Cerebellar cortex (tissue), 1 donor: ENCODE measurements around the gene CIAO1.
"Not testable (repeated sequence)": the region's sequence is repeated elsewhere in the genome, so short reads cannot be mapped to it uniquely, and the experiment has no call there.

ENCODE experiments used
- DNase-seq: peaks from one replicate; pipeline ENCODE4 v3.0.0-alpha.2; 2015; ENCODE audit warnings: low spot score

CIAO1 gene

GRCh38 chr2:96250188-96250587, 15.8 kb upstream of the CIAO1 start:
- DNase-seq, result no peak

GRCh38 chr2:96251721-96252292, 14.2 kb upstream of the CIAO1 start:
- peak; percentile 74 for DNase-seq

GRCh38 chr2:96252526-96252925, 13.5 kb upstream of the CIAO1 start:
- DNase-seq, result no peak

- no peak for DNase-seq
Measured at GRCh38 chr2:96253006-96253405, 13.0 kb upstream of the CIAO1 start.

- peak; percentile 34 for DNase-seq
Measured at GRCh38 chr2:96254571-96254970, 11.5 kb upstream of the CIAO1 start.

GRCh38 chr2:96256611-96257113, 9.4 kb upstream of the CIAO1 start:
- no peak for DNase-seq

GRCh38 chr2:96257744-96258143, 8.3 kb upstream of the CIAO1 start:
- DNase-seq, result not testable (repeated sequence)

GRCh38 chr2:96258166-96259022, 7.6 kb upstream of the CIAO1 start:
- DNase-seq, result peak; percentile 46

GRCh38 chr2:96259497-96259921, 6.5 kb upstream of the CIAO1 start:
- DNase-seq, result no peak

- peak; percentile 70 for DNase-seq
Measured at GRCh38 chr2:96260387-96261260, 5.4 kb upstream of the CIAO1 start.

- DNase-seq, result no peak
Measured at GRCh38 chr2:96261328-96262003, 4.6 kb upstream of the CIAO1 start.

GRCh38 chr2:96262306-96262705, 3.7 kb upstream of the CIAO1 start:
- no peak for DNase-seq

- no peak for DNase-seq
Measured at GRCh38 chr2:96264086-96264485, 1.9 kb upstream of the CIAO1 start.

- DNase-seq, result peak; percentile 50
Measured at GRCh38 chr2:96264656-96265348, 1.2 kb upstream of the CIAO1 start.

GRCh38 chr2:96265349-96265839, 631 bp upstream of the CIAO1 start:
- DNase-seq, result peak; percentile 49

- DNase-seq, result peak; percentile 31
Measured at GRCh38 chr2:96267159-96267971, 1.3 kb downstream of the CIAO1 start.

- peak; percentile 27 for DNase-seq
Measured at GRCh38 chr2:96271995-96272394, 6.0 kb downstream of the CIAO1 start.

GRCh38 chr2:96273763-96274162, 7.7 kb downstream of the CIAO1 start:
- no peak for DNase-seq

GRCh38 chr2:96274355-96275056, 8.5 kb downstream of the CIAO1 start:
- no peak for DNase-seq
